Muscle layer of colon (tissue), 2 donors: Measurements from ENCODE around the gene PTPN6.

Experiments used
- H3K27ac ChIP-seq: one replicate; pipeline ENCODE4 v1.7.0; 2013; ENCODE audit warnings: low read depth, mild to moderate bottlenecking, low read length, moderate library complexity
- H3K27me3 ChIP-seq, 2 donors: one replicate each; pipeline ENCODE4 v1.7.0; 2013; ENCODE audit warnings: low read length in 2 of 2, mild to moderate bottlenecking in 2 of 2; ENCODE audit not compliant: insufficient read depth in 2 of 2, control insufficient read depth in 1 of 2
- H3K36me3 ChIP-seq: one replicate; pipeline ENCODE4 v1.7.0; 2013; ENCODE audit warnings: mild to moderate bottlenecking, low read length; ENCODE audit not compliant: insufficient read depth
- H3K4me1 ChIP-seq: one replicate; pipeline ENCODE4 v1.7.0; 2013; ENCODE audit warnings: mild to moderate bottlenecking, low read length; ENCODE audit not compliant: insufficient read depth
- H3K4me3 ChIP-seq, 2 donors: one replicate each; pipeline ENCODE4 v1.7.0; 2013; ENCODE audit warnings: low read length in 2 of 2, low read depth in 1 of 2, mild to moderate bottlenecking in 1 of 2, moderate library complexity in 1 of 2
- H3K9ac ChIP-seq: one replicate; pipeline ENCODE4 v1.7.0; 2013; ENCODE audit warnings: low read length
- H3K9me3 ChIP-seq: one replicate; pipeline ENCODE4 v1.7.0; 2013; ENCODE audit warnings: mild to moderate bottlenecking, low read length
- donor health status: abdominal sarcoma.
- donor health status: Adenocarcinoma of cecum.

Gene PTPN6

GRCh38 chr12:6961278-6961694, 10.1 kb downstream of the PTPN6 start:
- no peaks in the 10 kb centered on the region for H3K27me3 ChIP-seq
- H3K9ac ChIP-seq, result peak overlapping the region; percentile 0
- peak overlapping the region; percentile 51 for H3K27ac ChIP-seq
- peaks cover 31% of the 10 kb centered on the region for H3K4me1 ChIP-seq
- peak overlapping the region in 1 of 2 donors; percentile 25 for H3K4me3 ChIP-seq
- H3K36me3 ChIP-seq, result peaks cover 12% of the 10 kb centered on the region
- H3K9me3 ChIP-seq, result no peaks in the 10 kb centered on the region

GRCh38 chr12:6961695-6962284, 10.6 kb downstream of the PTPN6 start:
- H3K9ac ChIP-seq, result peak overlapping the region; percentile 0
- H3K27ac ChIP-seq, result peak overlapping the region; percentile 51
- H3K27me3 ChIP-seq, result no peaks in the 10 kb centered on the region
- H3K4me3 ChIP-seq, result peak overlapping the region in 1 of 2 donors; percentile 25
- H3K9me3 ChIP-seq, result no peaks in the 10 kb centered on the region
- peaks cover 31% of the 10 kb centered on the region for H3K4me1 ChIP-seq
- peaks cover 17% of the 10 kb centered on the region for H3K36me3 ChIP-seq

DNA sequence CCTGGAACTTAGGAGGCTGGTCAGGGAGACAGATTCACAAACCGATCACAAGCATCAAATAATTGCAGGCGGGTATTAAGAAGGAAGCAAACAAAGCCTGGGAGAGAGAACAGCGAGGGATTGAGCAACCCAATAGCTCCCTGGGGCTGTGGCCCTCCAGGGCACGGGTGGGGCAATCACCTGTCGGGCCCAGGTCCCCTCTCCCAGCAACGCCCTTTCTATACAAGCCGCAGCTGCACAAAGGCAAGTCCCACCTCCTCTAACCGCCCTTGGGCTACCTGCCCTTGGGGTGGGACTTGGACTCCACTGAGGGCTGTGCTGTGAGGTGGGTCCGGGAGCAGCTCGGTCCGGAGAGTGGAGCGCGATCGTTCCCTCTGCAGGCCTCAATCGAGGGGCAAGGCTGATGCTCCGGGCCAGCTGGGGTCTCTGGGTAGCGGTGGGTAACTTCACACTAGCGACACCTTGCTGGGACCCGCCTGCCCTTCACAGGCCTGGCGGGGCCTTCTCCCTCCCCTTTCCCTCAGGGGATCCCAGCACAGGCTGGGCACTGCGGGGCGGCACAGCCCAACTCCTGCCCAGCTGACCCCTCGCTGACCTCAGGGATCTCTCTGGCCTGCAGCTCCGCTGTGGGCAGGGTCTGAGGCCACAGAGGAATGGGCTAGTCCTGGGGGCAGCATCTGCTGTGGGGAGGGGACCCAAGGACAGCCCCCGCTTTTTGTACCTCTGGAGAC, 11.3 kb downstream of the PTPN6 start:
- peak overlapping the region; percentile 51 for H3K27ac ChIP-seq
- no peak overlapping the region for H3K4me3 ChIP-seq
- H3K36me3 ChIP-seq, result peaks cover 23% of the 10 kb centered on the region
- peaks cover 31% of the 10 kb centered on the region for H3K4me1 ChIP-seq
- H3K27me3 ChIP-seq, result no peaks in the 10 kb centered on the region
- H3K9me3 ChIP-seq, result no peaks in the 10 kb centered on the region
- H3K9ac ChIP-seq, result no peak overlapping the region

GRCh38 chr12:6963016-6963731, 12.0 kb downstream of the PTPN6 start:
- Histone ChIP-seq H3K36me3 (peaks cover 30% of the 10 kb centered on the region), H3K4me3 (no peak overlapping the region), H3K4me1 (peaks cover 33% of the 10 kb centered on the region), H3K9ac (no peak overlapping the region), H3K9me3 (no peaks in the 10 kb centered on the region), H3K27ac (peak overlapping the region; percentile 2), H3K27me3 (no peaks in the 10 kb centered on the region)

DNA sequence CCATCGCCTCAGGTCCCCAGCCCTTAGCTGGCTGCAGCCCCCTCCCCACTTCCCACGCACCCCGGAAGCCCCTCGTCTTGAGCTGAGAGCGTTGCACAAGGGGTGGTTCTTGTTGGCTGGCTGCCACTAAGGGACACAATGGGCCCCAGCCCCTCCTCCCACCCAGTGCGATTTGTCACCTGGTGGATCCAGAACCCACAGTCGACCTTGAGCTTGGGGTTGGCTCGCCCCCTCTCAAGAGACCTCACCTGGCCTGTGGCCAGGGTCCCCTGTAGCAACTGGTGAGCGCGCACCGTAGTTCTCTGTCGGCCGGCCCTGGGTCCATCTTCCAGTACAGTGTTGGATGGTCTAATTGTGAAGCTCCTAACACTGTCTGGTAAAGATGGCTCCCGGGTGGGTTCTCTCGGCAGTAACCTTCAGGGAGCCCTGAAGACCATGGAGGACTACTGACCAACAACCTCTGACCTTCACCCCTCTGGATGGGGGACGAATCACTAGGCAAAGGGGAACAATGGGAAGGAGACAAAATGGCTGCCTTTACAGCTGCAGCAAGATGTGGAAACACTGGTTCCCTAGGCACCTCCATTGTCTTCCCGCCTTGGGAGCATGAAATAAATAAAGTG, 12.7 kb downstream of the PTPN6 start:
- Histone ChIP-seq H3K4me3 (no peak overlapping the region), H3K9ac (peak overlapping the region; percentile 24), H3K4me1 (peaks cover 40% of the 10 kb centered on the region), H3K9me3 (no peaks in the 10 kb centered on the region), H3K36me3 (peaks cover 38% of the 10 kb centered on the region), H3K27ac (peak overlapping the region; percentile 70), H3K27me3 (no peaks in the 10 kb centered on the region)

DNA sequence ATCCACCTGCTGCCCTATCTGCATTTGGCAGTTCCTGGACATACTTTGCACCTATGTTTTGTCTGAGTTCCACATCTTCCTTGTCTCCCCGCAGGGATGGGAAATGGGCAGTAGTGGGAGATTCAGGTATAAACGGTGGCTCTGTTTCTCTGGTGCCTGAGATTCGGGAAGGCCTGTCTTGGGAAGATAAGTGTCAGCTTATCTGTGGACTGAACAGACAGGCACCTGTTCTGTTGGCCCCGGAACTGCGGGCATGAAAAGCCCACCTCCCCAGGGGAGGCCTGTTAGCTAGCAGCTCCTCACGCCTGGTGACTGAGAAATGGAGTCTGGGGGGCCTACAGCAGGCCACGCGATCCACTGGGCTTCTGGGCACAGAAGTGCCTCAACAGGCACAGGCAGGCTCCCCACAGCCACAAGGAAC, 13.5 kb downstream of the PTPN6 start:
- peaks cover 41% of the 10 kb centered on the region for H3K36me3 ChIP-seq
- peak overlapping the region; percentile 70 for H3K27ac ChIP-seq
- no peaks in the 10 kb centered on the region for H3K9me3 ChIP-seq
- peaks cover 47% of the 10 kb centered on the region for H3K4me1 ChIP-seq
- H3K27me3 ChIP-seq, result no peaks in the 10 kb centered on the region
- H3K9ac ChIP-seq, result peak overlapping the region; percentile 24
- no peak overlapping the region for H3K4me3 ChIP-seq

- peaks cover 41% of the 10 kb centered on the region for H3K36me3 ChIP-seq
- H3K4me3 ChIP-seq, result no peak overlapping the region
- H3K9me3 ChIP-seq, result no peaks in the 10 kb centered on the region
- H3K9ac ChIP-seq, result peak overlapping the region; percentile 24
- peak overlapping the region; percentile 70 for H3K27ac ChIP-seq
- H3K27me3 ChIP-seq, result no peaks in the 10 kb centered on the region
- peaks cover 50% of the 10 kb centered on the region for H3K4me1 ChIP-seq
Observed at GRCh38 chr12:6965026-6965661, 14.0 kb downstream of the PTPN6 start.

DNA sequence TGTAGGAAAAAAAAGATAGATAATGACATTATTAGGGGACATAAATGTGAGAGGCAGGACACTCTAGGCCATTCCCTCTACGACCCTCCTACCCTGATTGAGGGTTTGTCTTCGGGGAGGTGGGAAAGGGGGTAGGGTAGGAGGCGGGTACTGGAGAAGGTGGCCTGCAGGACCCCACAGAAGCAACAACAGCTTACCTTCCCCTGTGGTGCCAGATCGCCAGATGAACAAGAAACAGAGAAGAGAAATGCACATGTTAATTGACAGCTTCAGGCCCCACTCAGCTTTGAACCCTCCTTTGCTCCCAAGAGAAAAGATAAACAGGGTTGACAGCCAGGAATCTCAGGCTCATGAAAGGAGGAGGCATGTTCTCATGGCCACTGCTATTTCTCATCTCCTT, 14.6 kb downstream of the PTPN6 start:
- Histone ChIP-seq H3K27me3 (no peaks in the 10 kb centered on the region), H3K9ac (no peak overlapping the region), H3K4me3 (no peak overlapping the region), H3K36me3 (peaks cover 41% of the 10 kb centered on the region), H3K4me1 (peaks cover 49% of the 10 kb centered on the region), H3K27ac (no peak overlapping the region), H3K9me3 (no peaks in the 10 kb centered on the region)

DNA sequence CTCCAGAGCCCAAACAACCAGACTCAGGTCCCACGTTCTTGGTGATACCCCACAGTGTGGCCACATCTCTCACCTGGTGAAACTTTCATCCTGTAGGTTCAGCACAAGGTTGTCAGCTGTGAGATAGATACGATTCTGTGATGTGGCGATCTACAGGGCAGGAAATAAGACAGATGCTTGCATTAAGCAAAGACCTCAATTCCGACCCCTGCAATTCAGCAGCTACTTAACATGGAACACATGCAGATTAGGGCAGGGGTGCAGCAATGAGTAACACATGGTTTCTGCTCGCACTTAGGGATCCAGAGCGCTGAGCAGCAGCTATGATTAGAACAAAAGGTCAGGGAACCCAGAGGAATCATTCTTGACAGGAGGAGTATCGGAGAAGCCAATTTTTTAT, 15.2 kb downstream of the PTPN6 start:
- Histone ChIP-seq H3K9me3 (no peaks in the 10 kb centered on the region), H3K9ac (no peak overlapping the region), H3K4me1 (peaks cover 42% of the 10 kb centered on the region), H3K27me3 (no peaks in the 10 kb centered on the region), H3K27ac (no peak overlapping the region), H3K4me3 (no peak overlapping the region), H3K36me3 (peaks cover 41% of the 10 kb centered on the region)

DNA sequence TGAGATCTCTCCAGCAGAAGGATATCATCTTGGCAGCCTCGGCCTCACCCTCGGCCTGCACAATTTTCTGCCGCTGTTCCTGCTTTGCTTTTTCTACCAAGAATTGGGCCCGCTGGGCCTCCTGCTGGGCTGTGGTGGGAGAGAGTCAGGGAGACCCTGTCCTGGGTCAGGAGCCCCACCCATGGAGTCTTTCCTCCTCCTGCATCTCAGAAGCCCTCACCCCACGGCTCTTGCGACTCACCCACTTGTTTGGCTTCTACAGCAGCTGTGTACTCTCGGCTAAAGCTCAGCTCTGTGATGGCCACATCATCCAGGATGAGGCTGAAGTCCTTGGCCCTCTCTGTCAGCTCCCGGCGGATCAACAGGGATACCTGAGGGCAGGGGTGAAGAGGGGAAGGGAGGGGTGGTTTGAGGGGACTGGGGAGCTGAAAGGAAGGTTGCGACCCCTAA, 16.5 kb downstream of the PTPN6 start:
- no peaks in the 10 kb centered on the region for H3K27me3 ChIP-seq
- peaks cover 44% of the 10 kb centered on the region for H3K36me3 ChIP-seq
- H3K27ac ChIP-seq, result no peak overlapping the region
- peaks cover 36% of the 10 kb centered on the region for H3K4me1 ChIP-seq
- H3K9ac ChIP-seq, result no peak overlapping the region
- no peak overlapping the region for H3K4me3 ChIP-seq
- H3K9me3 ChIP-seq, result no peaks in the 10 kb centered on the region

DNA sequence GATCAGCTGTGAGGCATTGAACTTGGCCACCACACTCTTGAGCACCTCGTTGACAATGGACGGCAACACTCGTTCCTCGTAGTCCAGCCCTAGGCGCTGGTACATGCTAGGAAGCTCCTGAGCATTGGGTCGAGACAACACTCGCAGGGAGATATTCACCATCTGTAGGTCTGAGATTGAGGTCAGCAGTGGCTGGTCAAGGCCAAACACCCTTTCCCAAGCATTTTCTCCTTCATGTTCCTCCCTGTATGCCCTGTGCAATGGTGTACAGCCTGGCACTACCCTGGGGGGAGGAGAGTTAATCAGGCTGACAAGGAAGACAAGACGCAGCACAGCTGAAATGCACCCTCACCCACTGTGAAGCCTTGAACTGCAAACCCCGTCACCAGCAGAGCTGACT, 17.3 kb downstream of the PTPN6 start:
- peaks cover 35% of the 10 kb centered on the region for H3K4me1 ChIP-seq
- H3K36me3 ChIP-seq, result peaks cover 45% of the 10 kb centered on the region
- no peak overlapping the region for H3K9ac ChIP-seq
- no peaks in the 10 kb centered on the region for H3K9me3 ChIP-seq
- no peaks in the 10 kb centered on the region for H3K27me3 ChIP-seq
- no peak overlapping the region for H3K4me3 ChIP-seq
- H3K27ac ChIP-seq, result no peak overlapping the region
